Upper lobe of right lung (tissue), 1 donor: ENCODE results near the gene ENOX1. TPM values are rescaled to one million over a fixed set of nuclear protein-coding genes. Genes with fewer than 3 reads are reported as not detected.

Source experiments
- ATAC-seq: fragments of 200-7000 bp; cut with Tn5 transposase; one replicate; pipeline ENCODE4 v1.9.1; 2020; ENCODE audit warnings: mild to moderate bottlenecking, moderate library complexity
- DNase-seq: peaks from one replicate; pipeline ENCODE4 v3.0.0-alpha.2; 2020
- H3K27ac ChIP-seq: fragments of 200-600 bp; one replicate; pipeline ENCODE4 v1.8.0; 2022
- H3K27me3 ChIP-seq: fragments of 200-600 bp; one replicate; pipeline ENCODE4 v1.8.0; 2022; ENCODE audit warnings: mild to moderate bottlenecking
- H3K36me3 ChIP-seq: fragments of 200-600 bp; one replicate; pipeline ENCODE4 v1.8.0; 2022
- H3K4me1 ChIP-seq: fragments of 200-600 bp; one replicate; pipeline ENCODE4 v1.8.0; 2022
- H3K4me3 ChIP-seq: fragments of 200-600 bp; one replicate; pipeline ENCODE4 v1.8.0; 2022; ENCODE audit warnings: mild to moderate bottlenecking
- H3K9me3 ChIP-seq: fragments of 200-600 bp; one replicate; pipeline ENCODE4 v1.8.0; 2022
- CTCF ChIP-seq: fragments of 200-600 bp; IDR thresholded peaks from one replicate; pipeline ENCODE4 v1.8.0; 2022; ENCODE audit warnings: antibody characterized with exemption
- intact Hi-C: fragments of 100-400 bp; cut with DNase I; formaldehyde crosslinking; loops from one replicate; pipeline ENCODE4 v1.11.0; 2022
- total RNA-seq: library from RNA; stranded (reverse); fragmentation: NEBNext Ultra II Directional; extraction: Animal tissue kit (Norgen Biotek cat#: 25700); gene quantifications from one replicate; pipeline ENCODE4 v1.2.1, GENCODE V29; 2021
- donor health status: DM: no; HTN: yes; CAD: no; lungs with severe emphysema.

The ENOX1 gene
- total RNA-seq, 1 donor from 2014 or later = 0.69 TPM

DNA sequence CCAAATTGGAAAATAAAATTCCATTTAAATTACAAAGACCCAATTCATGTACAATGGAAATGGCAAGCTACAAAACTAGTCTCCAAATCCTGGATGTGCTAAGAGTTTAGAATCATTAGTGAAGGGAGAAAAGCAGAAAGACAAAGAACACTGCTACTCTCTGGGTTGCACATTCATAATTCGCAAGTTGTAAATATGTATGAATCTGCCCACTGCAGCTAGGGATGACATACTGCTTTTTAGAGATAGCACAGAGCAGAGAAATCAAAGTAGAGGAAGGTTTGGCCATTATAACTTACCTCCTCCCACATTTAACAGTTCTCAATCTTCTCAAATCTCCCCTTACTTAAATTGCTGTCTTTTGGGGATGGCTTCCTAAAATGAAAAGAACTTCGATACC is 231.1 kb downstream of the ENOX1 start:
- Histone ChIP-seq H3K9me3 (no peaks in the 10 kb centered on the region), H3K4me3 (no peak overlapping the region), H3K36me3 (no peaks in the 10 kb centered on the region), H3K27ac (no peak overlapping the region), H3K4me1 (no peaks in the 10 kb centered on the region), H3K27me3 (no peaks in the 10 kb centered on the region)
- intact Hi-C loops = no loop called here
- no peak for TF ChIP-seq CTCF
- ATAC-seq = no peak
- DNase-seq = no peak

GRCh38 chr13:43551897-43552456 is 234.8 kb downstream of the ENOX1 start:
- Histone ChIP-seq H3K4me3 (no peak overlapping the region), H3K4me1 (no peaks in the 10 kb centered on the region), H3K27ac (no peak overlapping the region), H3K27me3 (no peaks in the 10 kb centered on the region), H3K36me3 (no peaks in the 10 kb centered on the region), H3K9me3 (no peaks in the 10 kb centered on the region)
- ATAC-seq (no peak), DNase-seq (no peak)
- intact Hi-C loops = no loop called here
- no peak for TF ChIP-seq CTCF

GRCh38 chr13:43546816-43547215 is 240.0 kb downstream of the ENOX1 start:
- no peak for DNase-seq
- Histone ChIP-seq H3K27ac (no peak overlapping the region), H3K36me3 (no peaks in the 10 kb centered on the region), H3K27me3 (no peaks in the 10 kb centered on the region), H3K4me1 (no peaks in the 10 kb centered on the region), H3K4me3 (no peak overlapping the region), H3K9me3 (no peaks in the 10 kb centered on the region)
- no peak for TF ChIP-seq CTCF
- ATAC-seq = no peak
- intact Hi-C loops = no loop called here

- peak; percentile 46 for ATAC-seq
- no peak overlapping the region for H3K4me3 ChIP-seq
- H3K9me3 ChIP-seq = no peaks in the 10 kb centered on the region
- intact Hi-C loops = no loop called here
- no peak for DNase-seq
- H3K27me3 ChIP-seq = no peaks in the 10 kb centered on the region
- H3K27ac ChIP-seq = no peak overlapping the region
- H3K4me1 ChIP-seq = no peaks in the 10 kb centered on the region
- no peak for TF ChIP-seq CTCF
- no peaks in the 10 kb centered on the region for H3K36me3 ChIP-seq
Observed at GRCh38 chr13:43546251-43546650, 240.5 kb downstream of the ENOX1 start.

GRCh38 chr13:43545317-43545874 is 241.4 kb downstream of the ENOX1 start:
- DNase-seq (no peak), ATAC-seq (no peak)
- H3K4me3 ChIP-seq = no peak overlapping the region

More at GRCh38 chr13:43545317-43545874, 241.4 kb downstream of the ENOX1 start:
- intact Hi-C loops = no loop called here
- Histone ChIP-seq H3K27ac (no peak overlapping the region), H3K9me3 (no peaks in the 10 kb centered on the region), H3K27me3 (no peaks in the 10 kb centered on the region), H3K36me3 (no peaks in the 10 kb centered on the region), H3K4me1 (no peaks in the 10 kb centered on the region)
- no peak for TF ChIP-seq CTCF
